ENCODE results near the gene DNAJB14.

DNAJB14 gene

DNA sequence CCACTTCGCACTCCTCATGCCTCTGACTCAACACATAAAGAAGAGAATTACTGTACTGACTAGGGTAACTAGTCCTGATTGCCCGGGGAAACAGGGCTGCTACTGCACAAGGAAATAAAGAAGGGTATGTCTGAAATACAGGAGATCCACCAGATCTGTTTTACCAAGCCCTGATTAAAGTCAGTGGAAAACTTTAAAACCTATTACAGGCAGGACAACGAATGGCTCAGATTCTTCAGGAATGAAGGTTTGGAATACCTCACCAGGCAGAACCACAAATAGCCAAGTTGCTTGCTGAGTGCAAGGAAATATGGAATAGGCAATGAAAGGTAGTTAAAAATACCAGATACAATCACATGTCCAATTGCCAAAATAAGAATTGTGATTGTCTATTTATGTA, 69.5 kb downstream of the DNAJB14 start:
- Histone ChIP-seq H3F3A (ENCODE audit: low read depth) (no peaks in the 10 kb centered on the region), H3K27me3 (ENCODE audit: insufficient read depth, low read length, poor library complexity, severe bottlenecking) (no peaks in the 10 kb centered on the region), H3K9me3 (ENCODE audit: insufficient read depth, low read depth, low read length) (no peaks in the 10 kb centered on the region), H3K4me3 (ENCODE audit: low read length, poor library complexity, severe bottlenecking) (no peak overlapping the region), H3K36me3 (ENCODE audit: insufficient read depth, low read length) (peaks cover 27% of the 10 kb centered on the region; the same call in 1 of the 2 replicates), H4K20me1 (ENCODE audit: insufficient read depth, low read length, poor library complexity, severe bottlenecking) (no peaks in the 10 kb centered on the region), H2AFZ (ENCODE audit: low read length) (no peak overlapping the region), H3K4me1 (ENCODE audit: insufficient read depth, low read length, poor library complexity, severe bottlenecking) (no peaks in the 10 kb centered on the region), H3K79me2 (ENCODE audit: insufficient read depth, low read length) (no peaks in the 10 kb centered on the region), H3K4me2 (ENCODE audit: low read depth, low read length, poor library complexity, severe bottlenecking) (no peak overlapping the region), H3K9ac (ENCODE audit: low read depth, low read length, poor library complexity, severe bottlenecking) (no peak overlapping the region), H3K9me2 (replicated peaks; ENCODE audit: low read depth, low read length) (no peaks in the 10 kb centered on the region)
- TF ChIP-seq EZH2phosphoT487 (IDR thresholded peaks at IDR 0.05; ENCODE audit: borderline replicate concordance) = no peak
- TF ChIP-seq, protein P1, sequence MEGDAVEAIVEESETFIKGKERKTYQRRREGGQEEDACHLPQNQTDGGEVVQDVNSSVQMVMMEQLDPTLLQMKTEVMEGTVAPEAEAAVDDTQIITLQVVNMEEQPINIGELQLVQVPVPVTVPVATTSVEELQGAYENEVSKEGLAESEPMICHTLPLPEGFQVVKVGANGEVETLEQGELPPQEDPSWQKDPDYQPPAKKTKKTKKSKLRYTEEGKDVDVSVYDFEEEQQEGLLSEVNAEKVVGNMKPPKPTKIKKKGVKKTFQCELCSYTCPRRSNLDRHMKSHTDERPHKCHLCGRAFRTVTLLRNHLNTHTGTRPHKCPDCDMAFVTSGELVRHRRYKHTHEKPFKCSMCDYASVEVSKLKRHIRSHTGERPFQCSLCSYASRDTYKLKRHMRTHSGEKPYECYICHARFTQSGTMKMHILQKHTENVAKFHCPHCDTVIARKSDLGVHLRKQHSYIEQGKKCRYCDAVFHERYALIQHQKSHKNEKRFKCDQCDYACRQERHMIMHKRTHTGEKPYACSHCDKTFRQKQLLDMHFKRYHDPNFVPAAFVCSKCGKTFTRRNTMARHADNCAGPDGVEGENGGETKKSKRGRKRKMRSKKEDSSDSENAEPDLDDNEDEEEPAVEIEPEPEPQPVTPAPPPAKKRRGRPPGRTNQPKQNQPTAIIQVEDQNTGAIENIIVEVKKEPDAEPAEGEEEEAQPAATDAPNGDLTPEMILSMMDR (conservative IDR thresholded peaks at IDR 0.05; ENCODE audit: low read length) = no peak

DNA sequence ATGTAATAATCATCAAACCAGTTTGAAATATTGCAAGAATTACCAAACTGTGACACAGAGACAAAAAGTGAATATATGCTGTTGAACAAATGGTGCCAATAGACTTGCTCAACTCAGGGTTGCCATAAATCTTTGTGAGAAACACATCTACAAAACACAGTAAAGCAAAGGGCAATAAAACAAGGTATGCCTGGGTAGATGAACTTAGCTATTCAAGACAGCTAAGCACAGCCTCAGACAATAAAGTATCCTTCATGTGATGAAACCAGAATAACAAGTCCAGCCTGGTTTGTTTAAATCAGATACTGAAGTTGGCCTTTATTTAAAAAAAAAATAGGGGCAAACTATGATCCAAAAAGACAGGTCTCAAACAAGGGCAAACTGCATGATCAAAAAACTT, 71.3 kb downstream of the DNAJB14 start:
- no peak overlapping the region for H2AFZ ChIP-seq (ENCODE audit: low read length)
- TF ChIP-seq EZH2phosphoT487 (IDR thresholded peaks at IDR 0.05; ENCODE audit: borderline replicate concordance) = no peak
- TF ChIP-seq, protein P1 (conservative IDR thresholded peaks at IDR 0.05; ENCODE audit: low read length) = no peak
- H3K9me2 ChIP-seq (replicated peaks; ENCODE audit: low read depth, low read length) = no peaks in the 10 kb centered on the region

DNA sequence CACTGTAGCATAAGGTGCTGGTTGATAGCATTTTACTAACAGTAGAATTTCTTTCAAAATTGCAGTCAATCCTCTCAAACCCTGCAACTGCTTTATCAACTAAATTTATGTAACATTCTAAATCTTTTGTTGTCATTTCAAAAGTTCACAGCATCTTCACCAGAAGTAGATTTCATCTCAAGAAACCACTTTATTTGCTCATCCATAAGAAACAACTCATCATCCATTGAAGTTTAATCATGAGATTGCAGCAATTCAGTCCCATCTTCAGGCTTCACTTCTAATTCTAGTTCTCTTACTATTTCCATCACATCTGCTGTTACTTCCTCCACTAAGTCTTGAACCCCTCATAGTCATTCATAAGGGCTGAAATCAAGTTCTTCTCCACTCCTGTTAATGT, 73.8 kb downstream of the DNAJB14 start:
- Histone ChIP-seq H2AFZ (ENCODE audit: low read length) (no peak overlapping the region), H3K4me2 (ENCODE audit: low read depth, low read length, poor library complexity, severe bottlenecking) (no peak overlapping the region), H3K9me3 (ENCODE audit: insufficient read depth, low read depth, low read length) (no peaks in the 10 kb centered on the region), H3K79me2 (ENCODE audit: insufficient read depth, low read length) (no peaks in the 10 kb centered on the region), H3K9ac (ENCODE audit: low read depth, low read length, poor library complexity, severe bottlenecking) (no peak overlapping the region), H3F3A (ENCODE audit: low read depth) (no peaks in the 10 kb centered on the region), H3K36me3 (ENCODE audit: insufficient read depth, low read length) (no peaks in the 10 kb centered on the region), H3K9me2 (replicated peaks; ENCODE audit: low read depth, low read length) (no peaks in the 10 kb centered on the region), H3K27me3 (ENCODE audit: insufficient read depth, low read length, poor library complexity, severe bottlenecking) (no peaks in the 10 kb centered on the region), H3K4me1 (ENCODE audit: insufficient read depth, low read length, poor library complexity, severe bottlenecking) (no peaks in the 10 kb centered on the region), H3K4me3 (ENCODE audit: low read length, poor library complexity, severe bottlenecking) (no peak overlapping the region), H4K20me1 (ENCODE audit: insufficient read depth, low read length, poor library complexity, severe bottlenecking) (no peaks in the 10 kb centered on the region)
- TF ChIP-seq, protein P1 (conservative IDR thresholded peaks at IDR 0.05; ENCODE audit: low read length) = no peak
- no peak for TF ChIP-seq EZH2phosphoT487 (IDR thresholded peaks at IDR 0.05; ENCODE audit: borderline replicate concordance)

More for the DNA sequence above, 71.3 kb downstream of the DNAJB14 start:
- Histone ChIP-seq H3F3A (ENCODE audit: low read depth) (no peaks in the 10 kb centered on the region), H3K4me3 (ENCODE audit: low read length, poor library complexity, severe bottlenecking) (no peak overlapping the region), H3K4me2 (ENCODE audit: low read depth, low read length, poor library complexity, severe bottlenecking) (no peak overlapping the region), H3K36me3 (ENCODE audit: insufficient read depth, low read length) (peaks cover 9% of the 10 kb centered on the region; the same call in 1 of the 2 replicates), H3K4me1 (ENCODE audit: insufficient read depth, low read length, poor library complexity, severe bottlenecking) (no peaks in the 10 kb centered on the region), H3K79me2 (ENCODE audit: insufficient read depth, low read length) (no peaks in the 10 kb centered on the region), H3K9me3 (ENCODE audit: insufficient read depth, low read depth, low read length) (no peaks in the 10 kb centered on the region), H3K9ac (ENCODE audit: low read depth, low read length, poor library complexity, severe bottlenecking) (no peak overlapping the region), H4K20me1 (ENCODE audit: insufficient read depth, low read length, poor library complexity, severe bottlenecking) (no peaks in the 10 kb centered on the region), H3K27me3 (ENCODE audit: insufficient read depth, low read length, poor library complexity, severe bottlenecking) (no peaks in the 10 kb centered on the region)

Measured in Loucy (cell line).